Neural cell (in vitro differentiated cells): Measurements from ENCODE around the gene LAGE3. TPM values are rescaled to one million over a fixed set of nuclear protein-coding genes. Genes with fewer than 3 reads are reported as not detected.

Experiments used
- H2AFZ ChIP-seq: fragments of 200-600, 300-800 bp; sonication (generic), shearing (Covaris generic); 2 replicates; pipeline ENCODE4 v1.6.0; 2014; ENCODE audit warnings: low read depth, mild to moderate bottlenecking, antibody characterized with exemption, low read length, moderate library complexity
- H3F3A ChIP-seq: fragments of 200-600 bp; shearing (Covaris generic); 2 replicates; pipeline ENCODE4 v1.6.1; 2016; ENCODE audit warnings: mild to moderate bottlenecking, moderate library complexity, mixed read lengths, antibody characterized with exemption, low read length; ENCODE audit not compliant: insufficient read depth, poor library complexity, severe bottlenecking
- H3K27ac ChIP-seq: fragments of 200-600, 300-800 bp; sonication (generic), shearing (Covaris generic); 2 replicates; pipeline ENCODE4 v1.5.1; 2014; ENCODE audit warnings: mild to moderate bottlenecking, low read length, moderate library complexity
- H3K27me3 ChIP-seq: fragments of 300-800, 200-600 bp; sonication (generic), shearing (Covaris generic); 2 replicates; pipeline ENCODE4 v1.6.0; 2014; ENCODE audit warnings: mild to moderate bottlenecking, low read depth, low read length, moderate library complexity; ENCODE audit not compliant: insufficient read depth
- H3K36me3 ChIP-seq: fragments of 300-800, 200-600 bp; sonication (generic), shearing (Covaris generic); 2 replicates; pipeline ENCODE4 v1.5.1; 2014; ENCODE audit warnings: mild to moderate bottlenecking, antibody characterized with exemption, low read length, moderate library complexity; ENCODE audit not compliant: insufficient read depth
- H3K4me2 ChIP-seq: fragments of 300-800, 200-600 bp; sonication (generic), shearing (Covaris generic); 2 replicates; pipeline ENCODE4 v1.6.0; 2014; ENCODE audit warnings: mild to moderate bottlenecking, low read length
- H3K4me3 ChIP-seq: fragments of 300-800, 200-600 bp; sonication (generic), shearing (Covaris generic); 2 replicates; pipeline ENCODE4 v1.5.1; 2014; ENCODE audit warnings: mild to moderate bottlenecking, low read length, moderate library complexity
- H3K79me2 ChIP-seq: fragments of 200-600 bp; shearing (Covaris generic); replicated peaks from 2 replicates; pipeline ENCODE4 v1.6.0; 2014; ENCODE audit warnings: mild to moderate bottlenecking, low read length, moderate library complexity; ENCODE audit not compliant: insufficient read depth
- H3K9ac ChIP-seq: fragments of 300-800, 200-600 bp; sonication (generic), shearing (Covaris generic); 2 replicates; pipeline ENCODE4 v1.6.1; 2016; ENCODE audit warnings: mild to moderate bottlenecking, low read length, mixed read lengths
- H3K9me2 ChIP-seq: fragments of 200-600 bp; shearing (Covaris generic); 2 replicates; pipeline ENCODE4 v1.6.1; 2016; ENCODE audit warnings: mild to moderate bottlenecking, low read length, mixed read lengths; ENCODE audit not compliant: insufficient read depth
- H3K9me3 ChIP-seq: fragments of 200-600, 300-800 bp; sonication (generic), shearing (Covaris generic); 2 replicates; pipeline ENCODE4 v1.6.1; 2016; ENCODE audit warnings: mild to moderate bottlenecking, mixed run types, low read length, moderate library complexity, mixed read lengths
- H4K20me1 ChIP-seq: fragments of 200-600 bp; shearing (Covaris generic); 2 replicates; pipeline ENCODE4 v1.6.1; 2016; ENCODE audit warnings: mild to moderate bottlenecking, mixed run types; ENCODE audit not compliant: insufficient read depth
- EP300 ChIP-seq: fragments of 450-650 bp; conservative IDR thresholded peaks from 2 replicates; pipeline ENCODE4 v1.6.1; 2014; ENCODE audit warnings: antibody characterized with exemption, mild to moderate bottlenecking, moderate library complexity; ENCODE audit not compliant: poor library complexity, severe bottlenecking
- EZH2 ChIP-seq: fragments of 200-600, 300-800 bp; shearing (Covaris generic), sonication (generic); IDR thresholded peaks from 2 replicates; pipeline ENCODE4 v1.6.1; 2014; ENCODE audit warnings: antibody characterized with exemption, low read length, borderline replicate concordance, mild to moderate bottlenecking; ENCODE audit not compliant: insufficient read depth, poor library complexity, severe bottlenecking
- MXI1 ChIP-seq: fragments of 450-650 bp; conservative IDR thresholded peaks from 2 replicates; pipeline ENCODE4 v1.6.1; 2014; ENCODE audit warnings: antibody characterized with exemption, mild to moderate bottlenecking; ENCODE audit not compliant: poor library complexity, severe bottlenecking
- POLR2AphosphoS5 ChIP-seq: IDR thresholded peaks from 2 replicates; pipeline ENCODE4 v1.6.1; 2012
- RAD21 ChIP-seq: fragments of 450-650 bp; conservative IDR thresholded peaks from 2 replicates; pipeline ENCODE4 v1.6.1; 2014; ENCODE audit warnings: antibody characterized with exemption, mild to moderate bottlenecking, moderate library complexity
- SMC3 ChIP-seq: fragments of 450-650 bp; conservative IDR thresholded peaks from 2 replicates; pipeline ENCODE4 v1.6.1; 2014; ENCODE audit warnings: antibody characterized with exemption, mild to moderate bottlenecking, moderate library complexity; ENCODE audit not compliant: poor library complexity
- TAF1 ChIP-seq: IDR thresholded peaks from 2 replicates; pipeline ENCODE4 v1.6.1; 2012; ENCODE audit warnings: low read depth
- polyA minus RNA-seq: library from RNA; depleted of rRNA, polyadenylated mRNA; stranded (reverse); fragments of >200 nt; gene quantifications from 2 replicates; pipeline ENCODE4 v1.2.3, GENCODE V29; 2014
- polyA plus RNA-seq: library from polyadenylated mRNA; depleted of rRNA; stranded (reverse); fragments of >200 nt; gene quantifications from 2 replicates; pipeline ENCODE4 v1.2.3, GENCODE V29; 2014
- TF ChIP-seq, protein P1 (sequence below): IDR thresholded peaks from 2 replicates; pipeline ENCODE4 v1.6.1; 2012; ENCODE audit warnings: borderline replicate concordance
- TF ChIP-seq, protein P2 (sequence below): fragments of 450-650 bp; IDR thresholded peaks from 2 replicates; pipeline ENCODE4 v1.5.1; 2014; ENCODE audit warnings: antibody characterized with exemption, mild to moderate bottlenecking, moderate library complexity; ENCODE audit not compliant: poor library complexity, severe bottlenecking

Gene LAGE3, protein sequence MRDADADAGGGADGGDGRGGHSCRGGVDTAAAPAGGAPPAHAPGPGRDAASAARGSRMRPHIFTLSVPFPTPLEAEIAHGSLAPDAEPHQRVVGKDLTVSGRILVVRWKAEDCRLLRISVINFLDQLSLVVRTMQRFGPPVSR
- polyA plus RNA-seq (37.3 and 43.6 TPM in 2 replicates), polyA minus RNA-seq (9.3 and 10.9 TPM in 2 replicates)

DNA sequence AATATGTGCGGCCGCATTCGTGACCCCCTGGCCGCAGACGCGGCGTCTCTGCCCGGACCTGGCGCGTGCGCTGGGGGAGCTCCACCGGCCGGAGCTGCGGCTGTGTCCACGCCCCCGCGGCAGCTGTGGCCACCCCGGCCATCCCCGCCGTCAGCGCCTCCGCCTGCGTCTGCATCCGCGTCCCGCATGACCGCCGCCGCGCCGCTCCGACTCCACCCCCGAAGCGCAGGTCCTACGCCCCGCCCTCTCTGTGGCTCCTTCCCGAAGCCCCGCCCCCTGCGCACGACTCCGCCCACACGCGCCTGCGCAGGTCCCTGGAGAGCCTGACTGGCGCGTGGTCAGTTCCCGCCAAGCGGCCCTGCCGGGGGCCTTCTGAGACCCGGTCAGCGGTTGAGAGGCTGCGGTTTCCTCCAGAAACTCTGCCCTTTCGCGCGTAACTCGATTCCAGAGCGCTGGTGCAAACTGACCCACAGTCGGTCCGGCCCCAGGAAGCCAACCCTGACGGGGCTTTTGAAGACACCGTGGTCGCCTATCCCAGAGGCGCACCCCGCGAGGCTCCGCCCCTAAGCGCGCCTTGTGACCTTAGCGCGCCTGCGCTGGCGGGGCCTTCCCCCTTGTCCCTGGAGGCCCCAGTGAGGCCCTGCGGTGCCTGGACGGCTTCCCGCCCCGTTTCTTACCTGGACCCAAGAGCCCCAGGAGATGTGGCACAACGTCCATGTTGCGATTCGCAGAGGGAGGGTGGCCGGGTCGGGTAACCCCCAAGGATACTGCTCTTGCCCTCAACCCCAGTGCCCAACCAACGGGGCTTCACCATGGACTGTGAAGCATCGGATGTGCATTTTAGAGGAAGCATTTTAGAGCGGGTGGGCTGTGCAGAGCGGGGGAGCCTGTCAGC is at the start of gene LAGE3:
Gene LAGE3, minus strand, starts transcription at position 554 of the 895 bp plus-strand sequence. Its CDS starts 366 bp downstream, at position 188.
- H3K27ac ChIP-seq = peak within 1 kb of the TSS; percentile 20
- TF ChIP-seq MXI1 (peak; percentile 53), SMC3 (no peak), POLR2AphosphoS5 (peak; percentile 73)
- no peaks in the 10 kb centered on the region for H3K79me2 ChIP-seq
- H3K9ac ChIP-seq = peak within 1 kb of the TSS; percentile 69
- H3K36me3 ChIP-seq = no peaks in the 10 kb centered on the region
- H3K4me2 ChIP-seq = no peak within 1 kb of the TSS
- H3K9me3 ChIP-seq = no peaks in the 10 kb centered on the region
- H3K27me3 ChIP-seq = no peaks in the 10 kb centered on the region
- no peaks in the 10 kb centered on the region for H3F3A ChIP-seq
- no peaks in the 10 kb centered on the region for H3K9me2 ChIP-seq
- H2AFZ ChIP-seq = no peak within 1 kb of the TSS
- H3K4me3 ChIP-seq = peak within 1 kb of the TSS; percentile 68
- no peaks in the 10 kb centered on the region for H4K20me1 ChIP-seq

- H3K9me3 ChIP-seq = no peaks in the 10 kb centered on the region
- no peaks in the 10 kb centered on the region for H3K27me3 ChIP-seq
- H3K36me3 ChIP-seq = no peaks in the 10 kb centered on the region
- H2AFZ ChIP-seq = peak overlapping the region; percentile 45
- no peaks in the 10 kb centered on the region for H3F3A ChIP-seq
- H4K20me1 ChIP-seq = no peaks in the 10 kb centered on the region
- peak overlapping the region; percentile 47 for H3K4me3 ChIP-seq
- H3K4me2 ChIP-seq = no peak overlapping the region
- H3K27ac ChIP-seq = peak overlapping the region; percentile 63
- peak; percentile 43 for TF ChIP-seq SMC3
- TF ChIP-seq TAF1 = no peak
- TF ChIP-seq, protein P1, sequence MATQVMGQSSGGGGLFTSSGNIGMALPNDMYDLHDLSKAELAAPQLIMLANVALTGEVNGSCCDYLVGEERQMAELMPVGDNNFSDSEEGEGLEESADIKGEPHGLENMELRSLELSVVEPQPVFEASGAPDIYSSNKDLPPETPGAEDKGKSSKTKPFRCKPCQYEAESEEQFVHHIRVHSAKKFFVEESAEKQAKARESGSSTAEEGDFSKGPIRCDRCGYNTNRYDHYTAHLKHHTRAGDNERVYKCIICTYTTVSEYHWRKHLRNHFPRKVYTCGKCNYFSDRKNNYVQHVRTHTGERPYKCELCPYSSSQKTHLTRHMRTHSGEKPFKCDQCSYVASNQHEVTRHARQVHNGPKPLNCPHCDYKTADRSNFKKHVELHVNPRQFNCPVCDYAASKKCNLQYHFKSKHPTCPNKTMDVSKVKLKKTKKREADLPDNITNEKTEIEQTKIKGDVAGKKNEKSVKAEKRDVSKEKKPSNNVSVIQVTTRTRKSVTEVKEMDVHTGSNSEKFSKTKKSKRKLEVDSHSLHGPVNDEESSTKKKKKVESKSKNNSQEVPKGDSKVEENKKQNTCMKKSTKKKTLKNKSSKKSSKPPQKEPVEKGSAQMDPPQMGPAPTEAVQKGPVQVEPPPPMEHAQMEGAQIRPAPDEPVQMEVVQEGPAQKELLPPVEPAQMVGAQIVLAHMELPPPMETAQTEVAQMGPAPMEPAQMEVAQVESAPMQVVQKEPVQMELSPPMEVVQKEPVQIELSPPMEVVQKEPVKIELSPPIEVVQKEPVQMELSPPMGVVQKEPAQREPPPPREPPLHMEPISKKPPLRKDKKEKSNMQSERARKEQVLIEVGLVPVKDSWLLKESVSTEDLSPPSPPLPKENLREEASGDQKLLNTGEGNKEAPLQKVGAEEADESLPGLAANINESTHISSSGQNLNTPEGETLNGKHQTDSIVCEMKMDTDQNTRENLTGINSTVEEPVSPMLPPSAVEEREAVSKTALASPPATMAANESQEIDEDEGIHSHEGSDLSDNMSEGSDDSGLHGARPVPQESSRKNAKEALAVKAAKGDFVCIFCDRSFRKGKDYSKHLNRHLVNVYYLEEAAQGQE = peak; percentile 31
- no peak for TF ChIP-seq EP300
- TF ChIP-seq EZH2 = no peak
- peak; percentile 43 for TF ChIP-seq RAD21
- peak; percentile 46 for TF ChIP-seq POLR2AphosphoS5
- TF ChIP-seq MXI1 = no peak
- TF ChIP-seq, protein P2, sequence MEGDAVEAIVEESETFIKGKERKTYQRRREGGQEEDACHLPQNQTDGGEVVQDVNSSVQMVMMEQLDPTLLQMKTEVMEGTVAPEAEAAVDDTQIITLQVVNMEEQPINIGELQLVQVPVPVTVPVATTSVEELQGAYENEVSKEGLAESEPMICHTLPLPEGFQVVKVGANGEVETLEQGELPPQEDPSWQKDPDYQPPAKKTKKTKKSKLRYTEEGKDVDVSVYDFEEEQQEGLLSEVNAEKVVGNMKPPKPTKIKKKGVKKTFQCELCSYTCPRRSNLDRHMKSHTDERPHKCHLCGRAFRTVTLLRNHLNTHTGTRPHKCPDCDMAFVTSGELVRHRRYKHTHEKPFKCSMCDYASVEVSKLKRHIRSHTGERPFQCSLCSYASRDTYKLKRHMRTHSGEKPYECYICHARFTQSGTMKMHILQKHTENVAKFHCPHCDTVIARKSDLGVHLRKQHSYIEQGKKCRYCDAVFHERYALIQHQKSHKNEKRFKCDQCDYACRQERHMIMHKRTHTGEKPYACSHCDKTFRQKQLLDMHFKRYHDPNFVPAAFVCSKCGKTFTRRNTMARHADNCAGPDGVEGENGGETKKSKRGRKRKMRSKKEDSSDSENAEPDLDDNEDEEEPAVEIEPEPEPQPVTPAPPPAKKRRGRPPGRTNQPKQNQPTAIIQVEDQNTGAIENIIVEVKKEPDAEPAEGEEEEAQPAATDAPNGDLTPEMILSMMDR = peak; percentile 68
- no peaks in the 10 kb centered on the region for H3K9me2 ChIP-seq
- no peaks in the 10 kb centered on the region for H3K79me2 ChIP-seq
- H3K9ac ChIP-seq = peak overlapping the region; percentile 59
These were observed 48.0 kb upstream of the LAGE3 start for GRCh38 chrX:154526901-154527675.
